HG02884 (cell line): ENCODE measurements around the gene TLR8.
"Not testable (repeated sequence)": the region's sequence is repeated elsewhere in the genome, so short reads cannot be mapped to it uniquely, and the experiment has no call there.

Experiments used
- ATAC-seq: cut with Tn5 transposase; IDR thresholded peaks from one replicate; pipeline ENCODE4 v1.9.1; 2021; ENCODE audit warnings: mild to moderate bottlenecking, moderate library complexity; ENCODE audit not compliant: unreplicated experiment

Gene TLR8

GRCh38 chrX:12963210-12963850 lies 56.9 kb downstream of the TLR8 start:
- not testable (repeated sequence) for ATAC-seq

- ATAC-seq: no peak
Observed at GRCh38 chrX:12965131-12965940, 58.9 kb downstream of the TLR8 start.

GRCh38 chrX:12966151-12966550 lies 59.7 kb downstream of the TLR8 start:
- no peak for ATAC-seq

- ATAC-seq: no peak
Observed at GRCh38 chrX:12967711-12968465, 61.5 kb downstream of the TLR8 start.

GRCh38 chrX:12970691-12971202 lies 64.3 kb downstream of the TLR8 start:
- ATAC-seq: no peak

- no peak for ATAC-seq
Observed at GRCh38 chrX:12971282-12972003, 65.0 kb downstream of the TLR8 start.

- ATAC-seq: no peak
Observed at GRCh38 chrX:12972243-12972642, 65.8 kb downstream of the TLR8 start.
